ENCODE results near the gene LIMS2.

DNA sequence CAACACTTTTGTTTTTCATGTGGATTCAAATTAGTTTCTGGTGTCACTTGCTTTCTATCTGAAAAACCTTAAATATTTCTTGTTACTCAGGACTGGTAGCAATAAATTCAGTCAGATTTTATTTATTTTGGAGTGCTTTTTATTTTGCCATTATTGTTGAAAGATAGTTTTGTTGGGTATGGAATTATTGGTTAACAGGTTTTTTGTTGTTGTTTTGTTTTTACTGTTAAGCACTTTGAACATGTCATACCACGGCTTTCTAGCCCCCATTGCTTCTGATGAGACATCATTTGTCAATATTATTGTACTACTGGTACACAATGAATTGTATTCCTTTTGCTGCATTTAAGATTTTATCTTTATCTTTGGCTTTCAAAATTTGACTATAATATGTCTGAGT lies 13.1 kb upstream of the LIMS2 start:
- TF ChIP-seq, protein P1, sequence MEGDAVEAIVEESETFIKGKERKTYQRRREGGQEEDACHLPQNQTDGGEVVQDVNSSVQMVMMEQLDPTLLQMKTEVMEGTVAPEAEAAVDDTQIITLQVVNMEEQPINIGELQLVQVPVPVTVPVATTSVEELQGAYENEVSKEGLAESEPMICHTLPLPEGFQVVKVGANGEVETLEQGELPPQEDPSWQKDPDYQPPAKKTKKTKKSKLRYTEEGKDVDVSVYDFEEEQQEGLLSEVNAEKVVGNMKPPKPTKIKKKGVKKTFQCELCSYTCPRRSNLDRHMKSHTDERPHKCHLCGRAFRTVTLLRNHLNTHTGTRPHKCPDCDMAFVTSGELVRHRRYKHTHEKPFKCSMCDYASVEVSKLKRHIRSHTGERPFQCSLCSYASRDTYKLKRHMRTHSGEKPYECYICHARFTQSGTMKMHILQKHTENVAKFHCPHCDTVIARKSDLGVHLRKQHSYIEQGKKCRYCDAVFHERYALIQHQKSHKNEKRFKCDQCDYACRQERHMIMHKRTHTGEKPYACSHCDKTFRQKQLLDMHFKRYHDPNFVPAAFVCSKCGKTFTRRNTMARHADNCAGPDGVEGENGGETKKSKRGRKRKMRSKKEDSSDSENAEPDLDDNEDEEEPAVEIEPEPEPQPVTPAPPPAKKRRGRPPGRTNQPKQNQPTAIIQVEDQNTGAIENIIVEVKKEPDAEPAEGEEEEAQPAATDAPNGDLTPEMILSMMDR (tag by site-specific recombination; IDR thresholded peaks at IDR 0.05) = no peak
- TF ChIP-seq ZNF423 (tag by site-specific recombination; IDR thresholded peaks at IDR 0.05) (no peak), ZNF311 (tag by site-specific recombination; IDR thresholded peaks at IDR 0.05; ENCODE audit: borderline replicate concordance) (no peak)

Measured in HEK293 (cell line).